GM19397 (cell line): ENCODE results near the gene CFAP54.

Experiments used
- ATAC-seq: cut with Tn5 transposase; IDR thresholded peaks from one replicate; pipeline ENCODE4 v1.9.1; 2021; ENCODE audit warnings: mild to moderate bottlenecking, moderate library complexity; ENCODE audit not compliant: unreplicated experiment

CFAP54 gene

DNA sequence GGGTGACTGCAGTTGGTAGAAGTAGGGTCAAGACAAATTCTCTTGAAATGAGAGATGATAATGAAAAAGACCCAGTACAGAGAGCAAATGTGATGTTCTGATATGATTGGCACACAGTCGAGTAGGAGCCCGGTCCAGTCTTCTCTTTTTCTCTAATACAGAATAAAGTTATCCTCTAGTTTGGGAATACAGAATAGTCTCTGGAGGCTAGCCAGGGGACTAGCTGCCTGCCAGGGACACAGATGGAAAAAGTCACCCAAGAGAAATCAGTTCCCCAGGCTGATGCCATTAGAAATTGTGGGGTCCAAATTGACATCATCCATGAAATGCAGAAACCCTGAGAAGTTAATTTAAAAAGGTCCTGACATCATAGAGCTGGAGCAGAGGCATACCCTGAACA, 240.5 kb downstream of the CFAP54 start:
- ATAC-seq = no peak

DNA sequence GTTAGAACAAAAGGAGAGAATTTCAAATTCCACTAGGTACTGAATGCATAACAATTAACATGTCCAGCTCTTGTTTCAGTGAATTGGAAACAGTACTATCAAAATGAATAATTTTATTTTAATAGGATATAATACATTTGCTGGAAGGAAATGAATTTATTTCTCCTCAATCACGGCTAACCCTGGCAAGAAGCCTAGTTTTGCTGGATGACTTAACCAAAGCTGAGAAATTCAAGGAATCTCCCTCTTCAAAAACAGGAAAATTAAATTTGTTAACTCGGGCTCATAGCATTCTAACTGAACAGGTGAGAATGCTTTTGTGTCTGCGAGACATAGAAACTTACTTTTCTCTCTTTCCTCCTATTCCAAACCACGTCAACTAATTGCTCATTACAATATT, 254.2 kb downstream of the CFAP54 start:
- no peak for ATAC-seq

DNA sequence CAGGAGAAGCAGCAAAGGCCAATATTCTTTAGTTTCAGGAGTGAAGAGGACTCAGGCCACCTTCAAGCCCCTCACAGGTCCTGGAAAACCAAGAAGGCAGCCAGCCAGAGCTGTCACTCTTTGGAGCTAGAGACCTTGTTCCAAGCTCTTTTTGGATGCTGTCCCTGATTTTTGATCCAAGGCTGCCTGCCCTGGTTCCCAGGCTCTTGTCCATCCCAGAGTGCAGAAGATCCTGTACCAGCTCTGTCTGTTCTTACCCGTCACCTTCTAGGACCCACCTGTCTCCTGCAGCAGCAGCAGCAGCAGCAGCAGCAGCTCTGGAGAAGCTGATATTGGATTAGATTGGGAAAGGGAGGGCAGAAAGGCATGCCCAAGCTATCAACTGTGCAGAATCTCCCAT, 260.6 kb downstream of the CFAP54 start:
- no peak for ATAC-seq

DNA sequence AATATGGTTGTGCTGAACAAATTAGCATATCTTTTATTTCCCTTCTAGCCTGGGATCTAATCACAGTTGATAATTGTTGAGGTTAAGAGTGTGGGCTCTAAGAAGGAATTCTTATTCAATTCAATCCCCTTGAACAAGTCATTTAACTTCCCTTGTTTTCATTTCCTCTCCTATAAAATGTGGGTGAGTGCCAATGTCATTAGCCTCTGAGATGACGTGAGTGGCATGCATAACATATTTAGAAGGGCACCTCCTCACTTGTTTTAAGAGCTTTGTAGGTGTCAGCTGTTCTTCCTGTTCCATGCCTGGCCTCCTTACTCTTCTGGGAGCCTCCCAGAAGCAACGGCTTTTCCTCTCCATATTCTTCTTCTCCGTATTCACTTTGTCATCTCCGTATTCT, 262.2 kb downstream of the CFAP54 start:
- no peak for ATAC-seq

DNA sequence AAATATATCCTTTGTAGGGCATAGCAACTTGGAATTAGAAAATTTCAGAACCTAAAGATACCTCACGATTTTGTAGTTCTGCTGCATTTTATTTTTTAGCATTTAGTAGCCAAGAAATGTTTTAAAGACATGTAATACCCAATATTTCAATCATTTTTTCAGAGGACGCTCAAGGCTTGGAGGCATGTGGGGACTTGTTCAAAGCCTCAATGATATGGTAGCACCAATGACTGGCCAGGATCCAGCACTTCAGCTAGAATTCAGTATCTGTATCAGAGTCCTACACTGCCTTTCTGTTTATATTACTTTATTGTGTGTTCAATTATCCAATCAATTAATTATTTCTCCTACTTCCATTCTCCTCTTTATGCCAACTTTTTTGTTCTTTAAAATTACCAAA, 262.8 kb downstream of the CFAP54 start:
- ATAC-seq = no peak

DNA sequence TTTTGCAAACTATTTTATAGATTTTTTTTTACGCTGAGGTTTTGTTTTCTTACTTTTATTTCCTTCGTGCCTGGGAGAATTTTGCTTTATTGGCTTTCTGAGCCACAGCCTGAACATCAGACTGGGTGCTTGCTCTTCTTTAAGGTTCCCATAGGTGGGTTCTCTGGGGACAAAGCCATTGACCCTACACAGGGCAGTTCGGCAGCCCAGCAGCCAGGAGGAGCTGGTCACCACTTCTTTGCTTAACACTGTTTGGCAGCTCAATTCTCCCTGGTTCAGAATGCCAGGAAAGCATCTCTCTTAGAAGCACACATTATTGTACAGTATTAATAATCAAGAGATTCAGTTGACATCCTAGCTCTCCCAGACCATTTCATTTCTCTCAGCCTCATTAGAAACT, 276.9 kb downstream of the CFAP54 start:
- no peak for ATAC-seq

DNA sequence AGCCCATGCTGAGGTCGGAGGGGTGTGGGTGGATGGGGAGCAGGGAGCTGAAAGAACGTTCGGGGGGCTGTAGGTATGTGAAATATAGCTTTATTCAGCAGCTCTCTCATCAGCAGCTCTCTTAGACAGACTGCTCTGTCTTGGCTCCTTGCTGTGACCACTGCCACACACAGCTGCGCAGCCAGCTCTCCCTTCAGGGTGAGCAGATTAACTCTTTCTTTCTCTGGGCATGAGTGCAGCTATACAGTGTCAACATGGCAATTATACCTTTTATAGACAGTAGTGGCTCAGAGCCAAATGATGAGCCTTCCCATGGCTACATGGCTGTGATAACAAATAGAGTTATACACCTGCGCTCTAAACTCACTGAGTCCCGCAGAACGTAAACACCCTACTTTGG, 280.0 kb downstream of the CFAP54 start:
- ATAC-seq = no peak

DNA sequence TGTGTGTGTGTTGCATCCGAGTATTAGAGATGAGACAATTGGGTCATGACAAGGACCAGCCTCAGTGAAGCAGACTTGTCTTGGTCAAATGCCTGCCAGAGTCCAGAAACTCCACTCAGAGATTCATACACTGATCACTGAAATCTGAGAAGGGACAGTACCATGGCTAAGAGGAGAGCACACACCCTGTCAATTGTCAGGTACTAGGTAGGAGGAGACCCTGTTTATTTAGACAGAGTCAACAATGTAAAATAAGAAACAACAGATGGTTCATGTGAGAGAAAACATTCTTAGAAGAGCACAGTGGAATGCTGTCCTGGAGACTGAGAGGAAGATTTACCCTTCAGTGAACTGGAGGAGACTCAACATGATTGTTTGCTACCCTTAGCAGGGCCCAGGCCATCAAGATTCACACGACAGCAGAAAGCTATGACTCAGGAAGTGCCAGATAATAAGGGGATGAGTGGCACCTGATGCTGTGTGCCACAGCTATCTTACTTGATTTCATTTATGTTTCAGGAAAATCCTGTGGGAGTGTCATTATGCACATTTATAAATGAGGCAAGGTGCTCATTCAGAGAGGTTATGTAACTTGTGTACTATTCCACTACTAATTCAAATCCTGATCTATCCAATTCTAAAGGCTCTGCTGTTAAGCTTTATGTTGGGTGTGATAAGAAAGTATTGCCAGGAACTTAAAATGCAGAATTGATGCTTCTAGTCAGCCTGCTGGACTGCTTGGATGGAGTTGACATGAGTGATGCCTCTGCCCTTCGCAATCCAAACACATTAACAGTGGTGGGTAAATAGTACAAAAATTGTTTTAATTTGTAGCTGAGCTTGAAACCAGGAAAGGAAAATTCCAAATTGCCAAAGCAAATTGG, 281.1 kb downstream of the CFAP54 start:
- no peak for ATAC-seq

DNA sequence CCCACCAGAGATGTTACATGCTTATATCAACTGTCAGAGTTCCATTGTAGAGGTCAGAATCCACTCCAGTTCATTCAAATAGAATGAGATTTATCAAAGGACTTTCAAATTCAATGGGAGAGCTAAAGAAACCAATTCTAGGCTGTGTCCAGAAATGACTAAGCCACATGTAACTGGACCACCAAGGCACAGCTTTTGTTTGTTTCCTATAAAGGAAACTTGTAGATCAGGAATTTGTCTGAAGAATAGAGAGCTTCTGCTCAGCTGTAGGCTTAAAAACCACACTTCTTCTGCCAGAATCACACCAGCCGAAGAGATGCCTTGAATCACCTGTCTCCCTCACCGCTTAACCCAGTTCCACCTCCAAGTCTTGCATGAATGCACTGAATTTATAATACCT, 283.7 kb downstream of the CFAP54 start:
- ATAC-seq = no peak

DNA sequence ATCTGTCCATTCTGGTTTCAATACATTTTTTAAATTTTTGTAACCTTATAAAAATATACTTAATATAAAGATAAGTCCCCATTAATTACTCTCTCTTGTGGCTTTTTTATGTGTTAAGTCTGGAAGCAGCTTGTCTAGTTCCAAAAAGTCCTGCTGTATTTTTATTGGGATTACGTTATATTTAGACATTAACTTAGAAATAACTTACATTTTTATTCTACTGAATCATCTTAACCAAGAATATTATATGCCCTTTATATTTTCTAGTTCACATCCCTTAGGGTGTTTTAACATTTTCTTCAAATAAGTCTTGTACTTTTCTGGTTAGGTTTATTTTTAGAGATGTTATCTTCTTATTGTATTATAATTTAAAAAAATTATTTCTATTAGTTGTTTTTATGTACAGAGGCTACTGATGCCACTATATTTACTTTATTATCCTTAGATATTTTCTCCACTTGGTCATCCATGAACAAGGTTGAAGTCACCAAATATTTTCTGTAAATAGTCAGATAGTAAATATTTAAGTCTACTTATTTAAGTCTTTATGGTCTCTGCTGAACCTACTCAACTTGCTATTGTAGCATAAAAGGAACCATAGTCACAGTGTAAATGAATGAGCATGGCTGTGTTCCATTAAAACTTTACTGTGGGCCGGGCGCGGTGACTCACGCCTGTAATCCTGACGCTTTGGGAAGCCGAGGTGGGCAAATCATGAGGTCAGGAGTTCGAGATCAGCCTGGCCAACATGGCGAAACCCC, 285.3 kb downstream of the CFAP54 start:
- no peak for ATAC-seq

DNA sequence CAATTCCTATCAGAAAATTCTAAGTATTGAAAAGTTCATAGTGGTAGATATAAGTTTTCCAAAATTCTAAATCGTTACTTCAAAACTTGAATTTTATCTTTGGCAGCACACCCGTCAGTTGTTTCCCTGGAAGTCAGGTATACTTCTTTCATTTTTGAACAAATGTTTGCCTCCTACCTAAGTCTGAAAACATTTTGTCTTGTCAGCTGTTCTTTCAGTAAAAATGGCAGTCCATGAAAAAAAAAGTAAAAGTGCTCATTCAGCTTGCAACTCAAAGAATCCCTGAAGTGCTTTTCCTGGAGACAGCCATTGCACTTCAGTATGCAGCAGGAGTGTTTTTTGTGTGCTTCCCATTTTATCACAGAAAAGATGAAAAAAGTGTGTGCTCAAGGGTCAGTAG, 287.5 kb downstream of the CFAP54 start:
- no peak for ATAC-seq

DNA sequence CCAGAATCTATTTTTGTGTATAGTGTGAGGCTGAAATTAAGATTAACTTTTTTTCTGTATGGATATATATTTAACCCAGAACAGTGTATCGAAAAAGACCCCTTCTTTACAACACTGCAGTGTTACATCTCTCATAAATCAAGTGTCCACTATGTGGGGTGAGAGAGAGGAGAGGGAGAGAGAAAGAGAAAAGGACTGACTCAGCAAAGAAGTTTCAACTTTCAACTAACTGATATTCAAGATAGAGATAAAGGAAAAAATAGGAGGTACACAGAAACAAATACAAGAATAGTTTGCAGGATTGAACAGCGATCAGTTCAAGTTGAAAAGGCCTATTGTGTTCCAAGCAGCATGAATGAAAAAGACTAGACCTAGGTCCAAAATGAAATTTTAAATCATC, 291.0 kb downstream of the CFAP54 start:
- ATAC-seq = no peak

DNA sequence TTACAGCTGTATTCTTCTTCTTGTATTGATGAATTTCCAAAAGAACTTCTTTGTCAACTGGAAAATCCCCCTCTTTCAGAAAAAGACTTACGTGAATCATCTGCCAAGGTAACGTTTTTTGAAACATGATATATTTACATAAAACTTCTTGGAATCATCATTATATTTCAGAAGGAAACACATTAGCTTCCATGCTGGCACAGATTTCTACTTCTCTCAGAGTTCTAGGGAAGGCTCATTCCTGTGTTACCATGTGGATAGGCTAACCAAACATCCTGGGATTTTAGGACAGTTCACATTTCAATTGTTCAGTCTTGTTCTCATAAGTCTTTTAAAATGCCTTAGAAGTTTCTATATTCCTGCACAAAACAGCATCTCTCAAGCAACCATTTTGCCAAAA, 297.4 kb downstream of the CFAP54 start:
- no peak for ATAC-seq

DNA sequence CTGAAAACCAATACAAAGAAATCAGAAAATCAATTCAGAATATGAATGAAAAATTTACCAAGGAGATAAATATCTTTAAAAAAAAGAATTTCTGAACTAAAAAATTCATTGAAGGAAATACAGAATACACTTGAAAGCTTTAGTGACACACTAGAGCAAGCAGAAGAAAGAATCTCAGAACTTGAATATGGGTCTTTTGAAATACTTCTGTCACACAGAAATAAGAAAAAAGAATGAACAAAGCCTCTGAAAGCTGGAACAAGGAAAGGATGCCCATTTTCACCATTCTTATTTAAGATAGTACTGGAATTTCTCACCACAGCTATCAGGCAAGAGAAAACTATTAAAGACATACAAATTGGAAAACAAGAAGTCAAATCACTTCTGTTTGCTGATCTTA, 314.6 kb downstream of the CFAP54 start:
- no peak for ATAC-seq

DNA sequence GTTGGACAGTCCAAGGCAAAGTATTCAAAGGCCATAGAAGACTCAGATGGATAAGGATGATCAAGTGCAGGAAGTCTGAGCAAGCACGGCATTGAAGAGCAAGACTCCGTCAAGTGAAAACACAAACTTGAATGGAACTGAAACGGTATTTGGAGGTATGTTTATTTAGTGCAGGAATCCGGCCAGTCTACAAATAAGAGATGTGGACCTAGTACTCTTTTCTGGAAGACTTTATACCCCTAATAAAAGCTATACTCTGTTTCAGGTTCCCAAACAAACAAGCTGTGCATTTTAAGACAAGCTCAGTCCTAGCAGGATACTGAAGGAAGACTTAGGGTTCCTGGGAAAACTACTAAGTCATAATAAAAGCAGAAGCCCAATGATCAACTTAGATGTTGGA, 316.9 kb downstream of the CFAP54 start:
- no peak for ATAC-seq

DNA sequence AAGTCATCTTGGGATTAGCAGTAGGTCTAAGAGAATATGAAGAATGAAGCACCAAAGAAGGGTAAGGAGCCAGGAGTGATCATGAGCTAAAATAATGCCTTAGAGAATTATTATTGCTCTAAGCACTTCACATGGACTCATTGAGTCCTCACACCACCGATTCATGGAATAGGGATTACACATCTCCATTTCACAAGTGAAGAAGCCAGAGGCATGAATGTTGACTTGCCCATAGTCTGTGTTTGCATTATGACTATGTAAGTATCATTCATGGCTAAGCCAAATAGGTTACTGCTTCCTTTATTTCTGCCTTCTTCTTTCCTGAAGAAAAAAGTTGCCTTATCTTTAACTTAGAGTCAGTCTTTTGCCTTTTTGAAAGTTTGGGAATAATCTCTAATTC, 318.4 kb downstream of the CFAP54 start:
- no peak for ATAC-seq

DNA sequence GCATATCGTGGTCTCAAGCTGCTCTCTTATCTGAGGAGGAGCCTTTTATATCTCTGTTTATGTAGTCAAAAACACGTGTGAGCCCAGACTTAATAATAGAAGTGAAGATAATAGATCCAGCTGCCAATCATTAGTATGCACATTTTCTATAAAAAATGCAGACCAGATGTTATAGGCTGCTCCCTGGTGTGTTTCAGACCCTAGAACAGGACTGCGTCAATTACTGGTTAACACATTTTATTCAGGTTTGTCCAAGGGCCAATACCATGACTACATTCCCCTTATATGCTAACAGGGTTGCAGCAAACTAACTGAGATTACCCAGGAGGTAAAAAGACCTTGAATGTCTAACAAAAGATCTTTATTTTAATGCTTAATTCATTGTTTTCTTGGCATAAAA, 319.2 kb downstream of the CFAP54 start:
- ATAC-seq = no peak

DNA sequence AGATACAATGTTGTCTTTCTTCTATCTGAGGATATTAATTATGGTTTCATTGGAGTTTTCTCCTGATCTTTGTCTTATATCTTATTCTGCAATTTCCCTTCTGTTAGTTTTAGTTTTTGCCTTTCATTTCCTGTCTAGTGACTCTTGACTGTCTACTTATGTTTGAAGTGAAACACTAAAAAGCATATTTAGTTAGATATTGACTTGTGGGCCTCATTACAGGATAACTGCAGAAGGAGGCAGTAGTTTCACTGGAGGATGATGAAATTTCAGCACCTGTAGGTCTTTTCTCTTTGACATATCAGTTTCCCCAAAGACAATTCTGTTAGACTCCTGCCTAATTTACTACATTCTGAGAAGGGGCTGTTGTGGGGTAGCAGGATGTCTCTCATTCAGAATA, 320.1 kb downstream of the CFAP54 start:
- ATAC-seq = no peak

DNA sequence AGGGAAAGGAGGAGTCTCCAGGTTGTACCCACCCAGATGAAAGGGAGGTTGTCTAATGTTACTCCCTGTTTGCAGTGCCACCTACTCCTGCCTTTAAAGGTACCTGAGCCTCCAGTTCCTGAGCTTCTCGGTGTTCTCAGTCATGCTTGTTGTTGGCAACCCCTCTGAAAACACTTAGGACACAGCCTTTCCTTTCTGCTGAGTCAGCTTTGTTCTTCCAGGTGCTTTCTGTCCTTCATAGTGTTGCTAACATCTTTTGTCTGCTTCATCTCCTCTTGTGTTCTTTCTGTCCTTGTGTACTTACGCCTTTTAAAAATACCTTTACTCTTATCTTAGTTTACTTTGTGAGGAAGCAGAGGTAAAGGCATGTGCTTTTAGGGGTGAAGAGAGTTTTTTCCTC, 320.7 kb downstream of the CFAP54 start:
- ATAC-seq = no peak

DNA sequence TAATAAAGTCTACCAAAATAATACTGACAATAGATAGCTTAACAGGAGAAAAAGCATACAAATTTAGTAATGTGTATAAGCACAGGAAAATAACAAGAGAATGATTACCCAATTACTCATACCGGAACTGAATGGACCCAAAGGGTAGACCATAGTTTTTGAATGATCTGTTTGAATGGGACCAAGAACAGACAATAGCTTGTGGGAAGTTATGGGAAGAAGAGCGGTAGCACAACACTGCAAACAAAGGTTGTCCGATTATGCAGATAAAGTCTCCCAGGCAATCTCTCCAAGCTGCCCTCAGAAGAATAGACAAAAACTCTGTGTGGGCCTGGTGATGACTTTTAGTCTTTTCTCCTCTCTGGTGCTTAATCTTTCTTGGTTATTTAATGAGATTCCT, 321.1 kb downstream of the CFAP54 start:
- ATAC-seq = no peak

DNA sequence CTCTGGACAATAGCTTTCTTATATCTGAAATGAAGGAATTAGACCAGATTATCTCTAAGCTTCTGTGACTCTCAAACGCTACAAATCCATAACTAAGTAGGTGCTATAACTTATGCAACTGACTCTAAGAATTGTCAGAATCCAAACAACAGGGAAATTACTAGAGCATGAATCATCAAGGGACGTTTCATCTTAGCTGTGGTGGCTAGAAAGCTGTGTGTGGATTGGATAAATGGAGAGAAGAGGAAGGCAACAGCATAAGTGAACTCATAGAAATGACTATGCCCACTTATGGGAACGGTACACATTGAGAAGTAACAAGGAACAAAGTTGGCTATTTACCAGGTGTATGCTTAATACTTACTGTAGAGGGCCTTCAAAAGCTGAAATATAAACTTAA, 321.7 kb downstream of the CFAP54 start:
- no peak for ATAC-seq

DNA sequence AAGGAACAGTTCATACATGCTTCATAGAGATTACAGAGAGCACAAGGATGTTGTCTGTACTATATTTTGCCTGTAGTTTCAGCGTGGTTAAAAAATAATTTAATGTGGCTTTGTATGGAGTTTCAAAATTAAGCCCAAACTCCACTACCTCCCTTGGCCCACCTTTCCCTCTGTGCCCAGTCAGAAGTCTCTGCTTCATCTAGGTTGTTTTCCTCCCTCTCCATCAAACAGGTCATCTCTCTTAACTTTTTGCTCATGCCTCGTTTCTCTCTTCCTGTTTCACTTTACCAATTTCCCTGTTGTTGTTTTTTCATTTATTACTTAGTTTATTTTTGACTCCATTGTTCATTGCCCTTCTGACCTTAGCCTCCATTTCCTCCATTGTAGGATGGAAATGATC, 322.8 kb downstream of the CFAP54 start:
- no peak for ATAC-seq
